K562 (cell line): ENCODE data around the gene APOM. TPM values are rescaled to one million over a fixed set of nuclear protein-coding genes. Genes with fewer than 3 reads are reported as not detected.

Experiments
- BDP1 ChIP-seq: IDR thresholded peaks from 3 replicates; pipeline ENCODE4 v1.6.1; 2011; ENCODE audit not compliant: insufficient read length, insufficient read depth
- DDX20 ChIP-seq: fragments of 450-650 bp; IDR thresholded peaks from 2 replicates; pipeline ENCODE4 v1.6.1; 2016; ENCODE audit warnings: missing genetic modification characterization, low read depth, mild to moderate bottlenecking, missing compliant biosample characterization, moderate library complexity
- ELK3 ChIP-seq: fragments of 450-650 bp; formaldehyde crosslinking; IDR thresholded peaks from 2 replicates; pipeline ENCODE4 v1.4.0; 2020; ENCODE audit warnings: mild to moderate bottlenecking
- HDAC1 ChIP-seq, 2 experiments: fragments of 450-650 bp; IDR thresholded peaks; 2 replicates each; pipeline ENCODE4 v1.6.1; 2016 to 2017; ENCODE audit warnings: inconsistent platforms in 1 of 2, mild to moderate bottlenecking in 1 of 2, moderate library complexity in 1 of 2
- HEY1 ChIP-seq: fragments of 250-450 bp; sonication (Bioruptor Pico); IDR thresholded peaks from 2 replicates; pipeline ENCODE4 v1.5.0; 2020; ENCODE audit warnings: mild to moderate bottlenecking, moderate library complexity, borderline replicate concordance
- HNRNPL ChIP-seq: fragments of 200-400 bp; formaldehyde crosslinking; IDR thresholded peaks from 2 replicates; pipeline ENCODE4 v1.6.1; 2017; ENCODE audit warnings: low read depth, mild to moderate bottlenecking, low read length
- IRF2 ChIP-seq: sonication (generic); formaldehyde crosslinking; IDR thresholded peaks from 2 replicates; pipeline ENCODE4 v1.8.1; 2022; ENCODE audit warnings: mild to moderate bottlenecking, missing genetic modification reagents
- KAT7 ChIP-seq: sonication (generic); formaldehyde crosslinking; IDR thresholded peaks from 2 replicates; pipeline ENCODE4 v1.8.0; 2022; ENCODE audit warnings: missing genetic modification reagents, mild to moderate bottlenecking, borderline replicate concordance
- MTA3 ChIP-seq: fragments of 450-650 bp; formaldehyde crosslinking; IDR thresholded peaks from 2 replicates; pipeline ENCODE4 v1.6.1; 2017; ENCODE audit warnings: mild to moderate bottlenecking, borderline replicate concordance
- MYNN ChIP-seq, 2 experiments: sonication (generic); formaldehyde crosslinking in 1 of 2; IDR thresholded peaks; 2 replicates each; pipeline versions ENCODE4 v1.5.0 to v1.6.1; 2016 to 2020; ENCODE audit warnings: antibody characterized with exemption in 1 of 2, missing genetic modification reagents in 1 of 2
- NFRKB ChIP-seq: fragments of 450-650 bp; IDR thresholded peaks from 2 replicates; pipeline ENCODE4 v1.6.1; 2016; ENCODE audit warnings: low read depth
- POLR3G ChIP-seq: IDR thresholded peaks from 2 replicates; pipeline ENCODE4 v1.6.1; 2011; ENCODE audit not compliant: insufficient read length, insufficient replicate concordance; ENCODE audit errors: extremely low read depth
- PRPF4 ChIP-seq: fragments of 200-400 bp; formaldehyde crosslinking; IDR thresholded peaks from one replicate; pipeline ENCODE4 v1.6.1; 2017; ENCODE audit warnings: low read length, low read depth, mild to moderate bottlenecking; ENCODE audit not compliant: insufficient read depth, poor library complexity, severe bottlenecking
- PURB ChIP-seq: sonication (generic); formaldehyde crosslinking; IDR thresholded peaks from 2 replicates; pipeline ENCODE4 v1.9.0; 2021; ENCODE audit warnings: low read depth, mild to moderate bottlenecking, missing genetic modification reagents
- RFX1 ChIP-seq: fragments of 450-650 bp; IDR thresholded peaks from 2 replicates; pipeline ENCODE4 v1.6.1; 2016; ENCODE audit warnings: mild to moderate bottlenecking, moderate library complexity
- SIN3A ChIP-seq, 2 experiments: fragments of 150-350 bp in 1 of 2; IDR thresholded peaks; 2 replicates each; pipeline ENCODE4 v1.6.1; 2011 to 2016; ENCODE audit warnings: borderline replicate concordance in 2 of 2, low read depth in 2 of 2, low read length in 2 of 2, mild to moderate bottlenecking in 2 of 2, moderate library complexity in 2 of 2; ENCODE audit not compliant: control insufficient read depth in 1 of 2
- TCF7 ChIP-seq: sonication (generic); IDR thresholded peaks from 2 replicates; pipeline ENCODE4 v1.6.1; 2016; ENCODE audit warnings: antibody characterized with exemption, borderline replicate concordance
- TSC22D4 ChIP-seq: fragments of 450-650 bp; IDR thresholded peaks from 2 replicates; pipeline ENCODE4 v1.6.1; 2016; ENCODE audit warnings: missing genetic modification characterization, missing biosample characterization, control low read depth
- XRCC4 ChIP-seq: IDR thresholded peaks from one replicate; pipeline ENCODE4 v1.6.1; 2011; ENCODE audit not compliant: insufficient read depth, insufficient read length; ENCODE audit errors: extremely low read depth
- ZFX ChIP-seq: sonication (generic); formaldehyde crosslinking; IDR thresholded peaks from 2 replicates; pipeline ENCODE4 v1.8.0; 2022; ENCODE audit warnings: mild to moderate bottlenecking, missing genetic modification reagents, moderate library complexity
- ZKSCAN1 ChIP-seq: fragments of 150-350 bp; IDR thresholded peaks from 2 replicates; pipeline ENCODE4 v1.6.1; 2016; ENCODE audit warnings: low read depth, low read length
- ZSCAN29 ChIP-seq: fragments of 450-650 bp; IDR thresholded peaks from 2 replicates; pipeline ENCODE4 v1.6.1; 2017
- polyA plus RNA-seq, 8 experiments: library from polyadenylated mRNA; depleted of rRNA in 4 of 8; stranded (reverse) in 5 of 8; unstranded in 3 of 8; fragments of >200 nt; fragmentation: Nextera tagmentation in 2 of 8; fragmentation: Illumina TruSeq in 1 of 8; extraction: Ambion mirVana in 2 of 8; extraction: Trizol in 1 of 8; gene quantifications; 2 replicates each; pipeline versions ENCODE4 v1.2.1 to v1.2.3, GENCODE V29; 2011 to 2014; ENCODE audit warnings: inconsistent platforms in 1 of 8, missing spikeins in 1 of 8
- total RNA-seq, 7 experiments: library from RNA; depleted of rRNA in 6 of 7; stranded (reverse); fragments of >200 nt in 6 of 7; fragmentation: Illumina TruSeq in 2 of 7; extraction: Trizol in 2 of 7; gene quantifications; 2 replicates each; pipeline versions ENCODE4 v1.2.1 to v1.2.3, GENCODE V29; 2011 to 2021; ENCODE audit warnings: low replicate concordance in 1 of 7
- TF ChIP-seq, protein P1 (sequence below): fragments of 250-450 bp; sonication (Bioruptor Pico); IDR thresholded peaks from 2 replicates; pipeline ENCODE4 v1.4.0; 2020; ENCODE audit warnings: mild to moderate bottlenecking, moderate library complexity
- TF ChIP-seq, protein P2 (sequence below): sonication (generic); formaldehyde crosslinking; IDR thresholded peaks from 2 replicates; pipeline ENCODE4 v1.8.1; 2023; ENCODE audit warnings: mild to moderate bottlenecking, missing genetic modification reagents

Gene APOM
- total and polyA plus RNA-seq, 9 of the 15 experiments (the other 6 are each of a cell fraction or from before 2014, with no cell fraction given): 5.7 to 24.3 (median 10.4) TPM

DNA sequence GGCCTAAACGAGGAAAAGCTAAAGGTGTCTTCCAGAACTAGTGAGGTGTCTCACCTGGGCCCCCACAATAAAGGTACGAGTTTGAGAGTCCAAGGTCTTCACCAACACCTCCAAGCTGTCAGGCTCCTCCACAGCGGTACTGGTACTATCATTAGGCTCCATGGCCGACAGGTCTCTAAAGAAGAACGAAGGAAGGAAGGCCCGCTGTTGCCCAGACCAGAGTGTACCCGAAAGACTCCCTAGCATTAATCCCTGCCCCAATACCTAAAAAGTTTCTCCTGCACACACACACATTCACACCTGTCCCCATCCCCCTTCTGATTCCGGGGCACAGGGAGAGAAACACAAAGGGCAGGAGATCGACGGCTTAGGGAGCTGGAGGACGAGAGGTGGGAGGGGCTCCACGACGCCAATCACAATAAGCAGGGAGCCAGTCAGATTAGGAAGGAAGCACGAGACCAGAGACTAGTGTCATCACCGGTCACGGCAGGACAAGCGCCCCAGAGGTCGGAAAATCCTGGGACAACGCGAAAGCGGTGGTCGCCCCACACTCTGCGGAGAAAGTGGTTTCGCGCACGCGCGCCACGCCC, 4.0 kb upstream of the APOM start (continued):
- TF ChIP-seq ELK3 (CRISPR knock-in tag) (no peak), HEY1 (CRISPR knock-in tag) (no peak), POLR3G (no peak), PRPF4 (no peak), MTA3 (peak; percentile 13; the same call in 1 of the 2 replicates), RFX1 (no peak), ZKSCAN1 (no peak), HNRNPL (no peak), TCF7 (no peak), DDX20 (tag) (no peak), ZSCAN29 (no peak), IRF2 (CRISPR knock-in tag) (no peak), XRCC4 (no peak), SIN3A (IDR thresholded peaks at IDR 0.05; ENCODE audit: borderline replicate concordance in 2 of 2, control insufficient read depth in 1 of 2, low read depth in 2 of 2, low read length in 2 of 2) (peak in 1 of 2 experiments; percentile 90; a peak in 2 of 4 replicates), PURB (no peak), MYNN (IDR thresholded peaks at IDR 0.05) (no peak), MYNN (CRISPR knock-in tag; IDR thresholded peaks at IDR 0.05) (no peak), ZFX (CRISPR knock-in tag) (no peak), NFRKB (no peak), BDP1 (no peak), KAT7 (0 out of 2 replicates have a peak, but pooled peaks have one; percentile 73), TSC22D4 (no peak), HDAC1 (IDR thresholded peaks at IDR 0.05) (no peak)
- TF ChIP-seq, protein P1, sequence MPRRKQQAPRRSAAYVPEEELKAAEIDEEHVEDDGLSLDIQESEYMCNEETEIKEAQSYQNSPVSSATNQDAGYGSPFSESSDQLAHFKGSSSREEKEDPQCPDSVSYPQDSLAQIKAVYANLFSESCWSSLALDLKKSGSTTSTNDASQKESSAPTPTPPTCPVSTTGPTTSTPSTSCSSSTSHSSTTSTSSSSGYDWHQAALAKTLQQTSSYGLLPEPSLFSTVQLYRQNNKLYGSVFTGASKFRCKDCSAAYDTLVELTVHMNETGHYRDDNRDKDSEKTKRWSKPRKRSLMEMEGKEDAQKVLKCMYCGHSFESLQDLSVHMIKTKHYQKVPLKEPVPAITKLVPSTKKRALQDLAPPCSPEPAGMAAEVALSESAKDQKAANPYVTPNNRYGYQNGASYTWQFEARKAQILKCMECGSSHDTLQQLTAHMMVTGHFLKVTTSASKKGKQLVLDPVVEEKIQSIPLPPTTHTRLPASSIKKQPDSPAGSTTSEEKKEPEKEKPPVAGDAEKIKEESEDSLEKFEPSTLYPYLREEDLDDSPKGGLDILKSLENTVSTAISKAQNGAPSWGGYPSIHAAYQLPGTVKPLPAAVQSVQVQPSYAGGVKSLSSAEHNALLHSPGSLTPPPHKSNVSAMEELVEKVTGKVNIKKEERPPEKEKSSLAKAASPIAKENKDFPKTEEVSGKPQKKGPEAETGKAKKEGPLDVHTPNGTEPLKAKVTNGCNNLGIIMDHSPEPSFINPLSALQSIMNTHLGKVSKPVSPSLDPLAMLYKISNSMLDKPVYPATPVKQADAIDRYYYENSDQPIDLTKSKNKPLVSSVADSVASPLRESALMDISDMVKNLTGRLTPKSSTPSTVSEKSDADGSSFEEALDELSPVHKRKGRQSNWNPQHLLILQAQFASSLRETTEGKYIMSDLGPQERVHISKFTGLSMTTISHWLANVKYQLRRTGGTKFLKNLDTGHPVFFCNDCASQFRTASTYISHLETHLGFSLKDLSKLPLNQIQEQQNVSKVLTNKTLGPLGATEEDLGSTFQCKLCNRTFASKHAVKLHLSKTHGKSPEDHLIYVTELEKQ: no peak
- TF ChIP-seq, protein P2, sequence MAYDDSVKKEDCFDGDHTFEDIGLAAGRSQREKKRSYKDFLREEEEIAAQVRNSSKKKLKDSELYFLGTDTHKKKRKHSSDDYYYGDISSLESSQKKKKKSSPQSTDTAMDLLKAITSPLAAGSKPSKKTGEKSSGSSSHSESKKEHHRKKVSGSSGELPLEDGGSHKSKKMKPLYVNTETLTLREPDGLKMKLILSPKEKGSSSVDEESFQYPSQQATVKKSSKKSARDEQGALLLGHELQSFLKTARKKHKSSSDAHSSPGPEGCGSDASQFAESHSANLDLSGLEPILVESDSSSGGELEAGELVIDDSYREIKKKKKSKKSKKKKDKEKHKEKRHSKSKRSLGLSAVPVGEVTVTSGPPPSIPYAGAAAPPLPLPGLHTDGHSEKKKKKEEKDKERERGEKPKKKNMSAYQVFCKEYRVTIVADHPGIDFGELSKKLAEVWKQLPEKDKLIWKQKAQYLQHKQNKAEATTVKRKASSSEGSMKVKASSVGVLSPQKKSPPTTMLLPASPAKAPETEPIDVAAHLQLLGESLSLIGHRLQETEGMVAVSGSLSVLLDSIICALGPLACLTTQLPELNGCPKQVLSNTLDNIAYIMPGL (CRISPR knock-in tag): no peak
